Stimulated activated CD4-positive, alpha-beta T cell treated with anti-CD3 and anti-CD28 coated beads, Interleukin-4, amount 100 ng/mL, for 48 hours (primary cell): ENCODE data around the gene NR3C2.
"Not testable (repeated sequence)": the region's sequence is repeated elsewhere in the genome, so short reads cannot be mapped to it uniquely, and the experiment has no call there.

Experiments
- DNase-seq, 2 donors: peaks; one replicate each; pipeline ENCODE4 v3.0.0-alpha.2; 2020; ENCODE audit warnings: low read depth in 2 of 2

Gene NR3C2

GRCh38 chr4:148112231-148112982 is 329.8 kb downstream of the NR3C2 start:
- DNase-seq = no peak

DNA sequence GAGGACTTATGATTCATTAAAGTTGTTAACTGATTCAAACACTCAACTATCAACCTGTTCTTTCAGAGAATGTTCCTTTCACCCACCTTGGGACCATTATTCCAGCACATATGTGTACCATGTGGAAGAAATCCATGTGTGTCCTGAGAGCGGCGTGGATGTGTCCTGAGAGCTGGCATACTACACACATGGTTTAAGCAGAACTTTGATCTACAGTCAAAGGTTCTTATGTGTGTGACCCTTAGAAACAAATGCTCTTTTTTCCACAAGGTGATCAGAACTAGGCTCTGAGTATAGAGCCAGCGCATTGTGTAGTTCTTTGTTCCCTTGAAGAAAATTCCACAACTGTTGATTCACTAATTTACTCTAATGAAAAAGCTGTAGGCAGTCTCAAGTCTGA is 332.0 kb downstream of the NR3C2 start:
- no peak for DNase-seq

DNA sequence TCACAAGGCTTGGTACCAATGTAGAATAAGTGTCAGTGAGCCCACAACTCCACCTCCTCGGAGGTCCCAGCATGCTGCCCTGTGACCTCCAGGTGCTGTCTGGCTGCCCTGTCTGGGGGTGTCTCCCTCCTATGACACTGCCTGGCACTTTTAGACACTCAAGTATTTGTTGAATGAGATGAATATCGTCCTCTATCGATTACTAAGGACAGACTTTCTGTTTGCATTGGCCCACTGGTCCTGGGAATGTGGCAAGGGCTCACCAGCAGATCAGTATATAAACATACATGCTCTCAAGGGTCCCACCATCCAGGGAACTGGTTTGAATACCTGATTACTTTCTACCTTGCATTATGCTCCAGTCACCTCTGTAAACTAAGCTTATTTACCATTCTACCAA is 333.0 kb downstream of the NR3C2 start:
- no peak for DNase-seq

DNA sequence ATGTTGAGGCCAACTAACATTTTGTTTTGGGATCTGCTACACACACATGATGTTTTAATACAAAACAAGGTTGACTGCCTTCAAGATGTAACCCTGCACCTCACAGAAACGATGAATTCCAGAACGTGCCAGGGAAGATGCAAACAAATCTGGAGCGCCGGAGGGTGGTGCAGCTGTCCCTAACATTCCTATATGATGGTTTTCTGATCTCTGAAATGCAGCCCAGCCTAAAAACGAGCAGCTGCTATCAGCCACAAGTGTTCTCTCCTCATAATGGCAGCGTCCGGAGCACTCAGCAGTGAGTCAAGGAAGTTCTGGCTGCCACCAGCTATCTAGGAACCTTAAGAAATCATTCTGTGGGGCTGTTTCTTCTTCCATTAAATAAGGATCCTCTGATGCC is 333.4 kb downstream of the NR3C2 start:
- DNase-seq = no peak

DNA sequence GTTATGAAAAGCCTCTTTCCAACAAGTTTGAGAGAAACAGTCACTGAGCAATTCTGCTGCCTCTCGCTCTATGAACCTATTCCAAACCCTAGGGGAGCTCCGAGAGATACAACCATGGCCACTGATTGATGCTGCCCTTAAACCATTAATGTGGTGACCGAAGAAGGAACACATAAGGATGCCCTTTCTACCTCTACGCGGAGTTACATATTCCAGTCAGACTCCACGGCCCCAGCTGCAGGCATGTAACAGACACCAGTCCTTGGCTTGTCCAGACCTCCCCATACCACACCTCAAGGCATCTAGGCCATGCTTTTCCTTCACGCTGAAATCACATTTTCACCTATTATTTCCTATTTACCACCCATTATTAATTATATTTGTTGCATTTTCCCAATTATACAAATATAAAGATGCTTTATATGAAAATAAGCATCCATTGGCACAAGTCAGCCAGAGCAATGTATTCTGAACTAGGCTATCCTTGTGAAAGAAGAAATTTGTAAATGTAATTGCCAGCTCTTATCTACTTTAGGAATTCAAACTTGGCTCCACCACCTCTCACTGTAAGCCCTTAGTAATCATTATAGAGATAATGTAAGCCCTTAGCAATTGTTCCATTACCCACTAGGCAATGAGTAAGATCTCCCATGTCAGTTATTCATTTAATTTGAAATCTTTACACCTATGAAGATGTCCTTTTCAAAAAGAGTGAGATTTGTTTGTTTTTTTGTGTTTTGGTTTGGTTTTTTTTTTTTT is 338.4 kb downstream of the NR3C2 start:
- DNase-seq = no peak

GRCh38 chr4:148101790-148102189 is 340.4 kb downstream of the NR3C2 start:
- DNase-seq = no peak

DNA sequence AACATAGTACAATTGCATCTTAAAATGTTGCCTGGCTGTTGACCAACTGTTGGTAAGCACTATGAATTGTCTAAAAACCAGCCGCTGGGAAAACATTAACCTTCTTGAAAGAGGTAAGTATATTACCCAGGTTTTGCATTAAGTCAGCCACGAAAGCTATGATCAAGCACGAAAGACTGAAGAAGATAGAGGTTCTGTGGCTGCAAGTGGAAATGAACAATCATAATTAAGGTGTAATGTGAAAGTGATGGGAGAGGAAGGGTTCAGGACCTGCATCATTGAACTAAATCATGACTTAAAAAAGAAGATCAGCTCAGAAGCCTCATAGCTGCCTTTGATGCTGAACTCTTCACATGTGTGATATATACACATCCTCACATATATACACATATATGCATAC is 341.0 kb downstream of the NR3C2 start:
- no peak for DNase-seq

DNA sequence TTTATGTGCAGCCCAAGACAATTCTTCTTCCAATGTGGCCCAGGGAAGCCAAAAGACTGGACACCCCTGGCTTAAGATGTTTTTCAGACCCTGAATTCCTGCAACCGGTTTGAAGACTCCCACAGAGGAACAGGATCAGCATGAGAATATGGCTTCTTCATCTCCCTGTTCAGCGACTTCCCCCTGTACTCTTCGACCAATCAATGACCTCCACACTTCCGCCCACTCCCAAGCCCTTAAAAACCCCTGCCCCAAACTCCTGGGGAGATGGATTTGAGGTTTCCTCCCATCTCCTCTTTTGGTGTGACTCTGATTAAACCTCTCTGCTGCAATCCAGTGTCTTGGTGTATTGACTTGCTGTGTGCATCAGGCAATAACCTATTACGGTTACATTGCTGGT is 344.4 kb downstream of the NR3C2 start:
- no peak for DNase-seq

DNA sequence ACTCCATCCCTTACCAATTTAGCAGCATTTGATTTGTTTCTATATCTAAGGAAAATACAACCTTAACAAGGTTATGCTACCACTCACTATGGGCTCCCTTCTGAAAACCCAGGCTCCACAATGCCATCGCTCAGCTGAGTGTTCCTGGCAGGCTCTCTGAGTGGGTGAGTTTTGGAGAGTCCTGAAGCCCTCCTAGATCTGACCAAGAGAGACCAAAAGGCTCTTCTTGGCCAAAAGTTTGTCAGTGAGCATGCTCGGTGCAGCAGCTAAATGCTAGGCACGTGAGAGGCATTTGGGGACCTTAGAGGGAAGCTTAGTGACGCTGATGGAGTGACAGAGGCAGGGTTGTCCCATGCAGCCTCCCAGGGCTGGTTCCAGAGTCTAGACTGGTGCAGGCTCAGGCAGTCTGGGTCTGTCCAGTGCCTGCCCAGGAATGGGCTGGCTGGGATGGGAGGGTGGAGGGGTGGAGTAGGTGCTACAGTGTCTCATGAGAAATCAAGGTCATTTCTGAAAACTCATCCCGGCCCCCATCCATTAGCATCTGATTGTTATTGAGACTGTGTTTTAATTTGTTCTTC is 346.8 kb downstream of the NR3C2 start:
- no peak for DNase-seq

GRCh38 chr4:148094149-148094548 is 348.1 kb downstream of the NR3C2 start:
- no peak for DNase-seq

- DNase-seq = no peak
Observed at GRCh38 chr4:148093065-148093464, 349.1 kb downstream of the NR3C2 start.

DNA sequence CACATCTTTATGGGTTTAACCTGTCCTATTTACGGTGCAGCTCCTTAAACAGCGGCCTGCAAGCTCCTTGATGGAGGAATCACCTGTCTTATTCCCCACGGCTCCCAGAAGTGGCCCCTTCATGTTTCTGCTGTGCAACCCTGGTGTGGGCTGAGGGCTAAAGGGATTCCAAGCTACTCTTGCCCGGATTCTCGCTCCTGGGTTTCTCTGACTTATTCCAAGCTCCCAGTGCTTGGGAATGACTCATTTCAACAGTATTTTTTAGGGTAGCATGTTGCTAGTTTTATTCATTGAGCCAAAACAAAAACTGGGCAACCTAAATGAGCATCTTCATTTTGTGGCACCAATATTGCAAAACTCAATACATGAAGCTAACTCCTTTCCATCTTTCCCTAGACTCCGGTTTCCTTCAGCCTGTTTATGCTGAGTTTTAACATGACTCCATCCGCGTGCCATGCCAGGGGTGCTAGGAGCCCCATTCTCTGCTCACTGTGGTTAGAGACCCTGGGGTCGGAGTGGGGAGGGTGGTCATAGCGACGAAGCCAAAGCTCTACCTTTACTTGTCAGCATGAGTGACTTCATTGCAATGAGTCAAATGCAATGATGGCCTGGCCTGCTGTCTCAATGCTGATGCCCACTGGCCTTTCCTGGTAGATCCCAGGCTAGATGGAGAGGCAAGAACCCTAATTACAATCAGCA is 349.7 kb downstream of the NR3C2 start:
- DNase-seq = no peak

DNA sequence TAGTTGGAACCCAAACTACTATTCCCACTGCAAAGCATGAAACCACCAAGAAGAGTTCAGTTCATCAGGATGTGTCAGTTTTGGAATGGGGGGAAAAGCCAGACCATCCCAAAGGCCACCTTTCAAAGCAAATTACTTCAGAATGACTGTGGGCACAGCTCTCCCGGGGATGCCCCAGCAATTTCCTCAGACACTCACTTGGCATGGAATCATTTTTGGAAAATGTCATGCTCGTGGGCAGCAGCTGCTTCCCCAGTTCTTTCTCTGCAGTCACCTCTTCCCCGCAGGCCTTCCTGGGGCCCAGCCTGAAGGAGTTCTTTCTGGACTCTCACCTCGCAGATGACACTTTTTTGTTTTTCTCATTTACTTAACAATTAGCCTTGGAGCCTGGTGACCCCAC is 350.3 kb downstream of the NR3C2 start:
- no peak for DNase-seq

DNA sequence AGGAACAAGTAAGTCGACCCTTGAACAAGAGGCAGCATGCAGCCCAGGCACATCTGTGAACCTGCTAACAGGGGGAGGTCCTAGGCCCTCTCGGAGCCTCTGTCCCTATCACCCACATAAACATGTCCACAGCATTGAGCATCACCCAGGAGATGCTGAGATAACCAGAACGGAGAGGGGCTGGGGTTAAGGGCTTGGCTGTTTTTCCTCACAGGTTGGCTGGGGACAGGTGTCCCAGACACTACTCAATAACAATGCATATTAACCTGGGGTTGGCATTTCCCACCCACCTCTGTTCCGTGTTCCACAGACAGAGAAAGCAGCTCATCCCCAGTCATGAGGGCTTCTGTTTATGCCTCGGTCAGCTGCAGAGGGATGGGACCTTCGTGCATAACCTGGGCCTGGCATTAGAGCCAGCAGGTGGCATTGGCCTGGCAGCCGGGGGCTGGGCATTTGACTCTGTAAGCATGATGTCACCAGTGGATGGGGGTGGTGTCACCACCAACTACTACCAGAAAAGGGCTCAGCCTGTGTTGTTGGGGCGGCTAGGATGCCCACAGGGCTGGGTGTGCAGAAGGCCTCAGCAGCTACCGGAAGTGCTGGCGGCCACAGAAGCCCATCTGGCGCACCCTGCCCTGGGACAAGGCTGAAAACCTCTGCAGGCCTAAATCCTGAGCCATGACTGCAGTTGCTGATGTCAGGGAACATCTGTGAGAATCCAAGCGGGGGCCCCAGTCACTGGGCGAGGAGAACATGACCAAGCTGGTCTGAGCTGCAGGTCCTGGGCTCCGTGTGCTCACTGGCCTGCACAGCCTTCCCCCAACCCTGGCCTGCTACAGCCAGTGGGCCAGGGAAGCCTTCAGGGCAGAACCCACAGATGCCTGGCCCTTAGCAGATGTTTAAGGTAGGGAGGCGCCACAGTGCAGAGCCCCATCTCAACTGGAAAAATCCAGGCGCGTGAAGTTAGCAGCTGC is 351.4 kb downstream of the NR3C2 start:
- no peak for DNase-seq

DNA sequence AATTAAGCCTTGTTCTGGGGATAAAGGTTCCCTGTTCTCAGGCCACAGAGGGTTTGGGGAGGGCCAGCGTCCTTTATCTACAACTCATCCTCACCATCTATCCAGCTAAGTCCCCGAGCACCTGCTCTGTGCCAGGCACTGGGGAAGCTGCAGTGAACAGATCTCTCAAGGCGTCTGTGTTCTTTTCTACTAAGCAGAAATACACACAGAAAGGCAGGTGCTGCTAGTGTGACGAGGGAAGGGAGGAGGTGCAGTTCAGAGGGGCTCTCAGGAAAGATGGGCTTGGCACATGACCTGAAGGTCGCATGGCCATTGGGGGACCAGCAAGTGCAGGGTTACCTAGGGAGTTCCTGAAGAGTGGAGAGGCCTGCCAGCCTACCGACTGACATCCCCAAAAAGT is 352.2 kb downstream of the NR3C2 start:
- no peak for DNase-seq

GRCh38 chr4:148089624-148090023 is 352.6 kb downstream of the NR3C2 start:
- DNase-seq = no peak

DNA sequence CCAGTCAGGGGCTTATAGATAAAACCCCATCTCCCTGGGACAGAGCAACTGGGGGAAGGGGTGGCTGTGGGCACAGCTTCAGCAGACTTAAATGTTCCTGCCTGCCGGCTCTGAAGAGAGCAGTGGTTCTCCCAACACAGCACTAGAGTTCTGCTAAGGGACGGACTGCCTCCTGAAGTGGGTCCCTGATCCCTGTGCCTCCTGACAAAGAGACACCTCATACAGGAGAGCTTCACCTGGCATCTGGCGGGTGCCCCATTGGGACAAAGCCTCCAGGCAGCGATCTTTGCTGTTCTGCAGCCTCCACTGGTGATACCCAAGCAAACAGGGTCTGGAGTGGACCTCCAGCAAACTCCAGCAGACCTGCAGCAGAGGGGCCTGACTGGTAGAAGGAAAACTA is 359.1 kb downstream of the NR3C2 start:
- DNase-seq = not testable (repeated sequence)

DNA sequence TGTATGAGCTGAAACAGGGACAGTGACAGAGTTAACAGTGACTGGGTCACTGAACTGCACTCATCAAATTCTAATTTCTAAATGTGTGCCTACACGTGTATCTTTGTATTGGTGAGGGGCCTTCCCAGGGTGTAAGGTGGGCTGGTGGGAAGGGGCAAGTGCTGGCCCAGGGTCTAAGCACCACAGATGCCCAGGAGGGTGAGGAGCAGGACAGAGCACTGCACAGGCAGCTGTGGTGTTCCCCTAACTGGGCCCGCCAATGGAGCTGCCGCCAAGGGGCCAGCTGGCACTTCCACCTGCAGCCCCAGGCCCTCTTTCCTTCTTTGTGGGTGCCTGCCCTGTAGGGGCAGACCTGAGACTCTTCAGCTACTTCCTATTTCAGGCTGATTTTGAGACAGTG is 360.5 kb downstream of the NR3C2 start:
- no peak for DNase-seq

DNA sequence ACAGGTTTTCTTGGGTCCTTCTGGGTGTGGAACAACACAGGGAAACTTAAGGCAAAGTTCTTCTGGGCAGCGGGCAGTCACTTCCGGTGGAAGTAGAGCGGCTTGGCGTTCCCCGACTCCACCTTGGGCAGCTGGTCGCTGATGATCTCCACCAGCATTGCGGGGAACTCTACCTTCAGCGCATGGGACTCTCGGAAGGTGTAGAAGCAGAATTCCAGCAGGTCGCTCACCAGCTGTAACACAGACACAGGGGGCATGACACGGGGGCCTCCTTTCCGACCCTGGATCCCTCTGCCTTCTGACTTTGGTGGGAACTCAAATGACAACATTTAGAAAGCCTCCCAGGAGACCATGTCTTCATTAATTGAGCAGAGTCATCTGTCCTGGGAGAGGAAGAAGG is 360.9 kb downstream of the NR3C2 start:
- DNase-seq = no peak

DNA sequence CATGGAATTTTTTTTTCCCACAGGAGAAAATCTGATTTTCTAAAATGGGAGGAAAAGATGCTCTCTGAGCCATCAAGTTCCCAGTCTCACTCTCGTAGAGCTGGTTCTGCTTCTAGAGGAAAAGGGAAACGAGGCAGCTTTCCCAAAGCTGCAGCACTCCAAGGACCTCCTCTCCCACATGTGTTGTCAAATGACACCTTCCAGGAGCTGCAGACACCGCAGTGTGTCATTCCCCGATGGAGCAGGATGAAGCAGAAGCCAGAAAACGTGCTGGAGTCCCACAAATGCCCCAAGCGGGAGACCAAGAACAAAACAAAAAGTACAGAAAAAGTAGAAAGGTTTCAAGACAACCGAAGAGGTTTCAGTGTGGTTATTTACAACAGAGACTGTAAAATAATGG is 362.3 kb downstream of the NR3C2 start:
- DNase-seq = no peak

GRCh38 chr4:148078061-148078460 is 364.2 kb downstream of the NR3C2 start:
- no peak for DNase-seq
